D341Med (cell line): Measurements from ENCODE around the gene LETM1.
"Not testable (repeated sequence)": the region's sequence is repeated elsewhere in the genome, so short reads cannot be mapped to it uniquely, and the experiment has no call there.

Experiments
- DNase-seq: peaks from one replicate; pipeline ENCODE4 v3.0.0; 2012; ENCODE audit warnings: low spot score

Gene LETM1

DNA sequence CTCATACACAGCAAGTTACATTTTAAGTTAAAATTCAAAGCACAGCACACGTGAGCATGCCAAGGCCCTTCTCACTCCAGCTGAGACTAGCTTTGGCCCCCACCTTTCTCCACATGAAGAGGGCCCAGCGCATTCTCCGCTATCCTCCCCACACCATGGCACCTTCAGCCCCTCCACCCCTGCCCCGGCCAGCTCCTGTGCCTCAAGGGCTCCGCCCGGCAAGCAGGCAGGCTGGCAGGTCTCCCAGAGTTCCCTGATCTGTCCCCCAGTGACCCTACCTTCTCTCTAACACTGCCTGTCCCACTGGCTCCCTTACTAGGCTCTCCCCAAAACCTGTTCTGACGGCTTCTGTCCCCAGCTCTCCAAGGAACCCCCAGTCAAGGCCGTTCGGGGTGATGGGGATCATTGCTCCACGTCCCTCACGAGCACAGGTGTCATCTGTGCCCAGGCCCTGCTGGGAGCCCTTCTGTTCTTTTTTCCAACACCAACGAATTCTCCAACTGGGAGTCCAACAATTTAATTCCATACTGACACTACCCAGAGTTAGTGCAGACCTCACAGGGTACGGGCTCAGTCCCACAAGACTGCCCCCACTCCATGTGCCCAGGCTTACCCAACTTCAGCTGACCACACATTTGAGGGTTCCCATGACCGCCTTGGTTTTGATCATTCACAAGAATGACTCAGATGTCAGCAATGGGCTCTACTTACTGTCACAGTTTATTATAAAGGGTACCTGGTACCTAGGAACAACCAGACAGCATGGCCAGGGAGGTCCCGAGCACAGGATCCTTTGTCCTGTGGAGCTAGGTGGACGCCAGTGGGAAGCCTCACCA lies 4.2 kb downstream of the LETM1 start:
- DNase-seq, result no peak

DNA sequence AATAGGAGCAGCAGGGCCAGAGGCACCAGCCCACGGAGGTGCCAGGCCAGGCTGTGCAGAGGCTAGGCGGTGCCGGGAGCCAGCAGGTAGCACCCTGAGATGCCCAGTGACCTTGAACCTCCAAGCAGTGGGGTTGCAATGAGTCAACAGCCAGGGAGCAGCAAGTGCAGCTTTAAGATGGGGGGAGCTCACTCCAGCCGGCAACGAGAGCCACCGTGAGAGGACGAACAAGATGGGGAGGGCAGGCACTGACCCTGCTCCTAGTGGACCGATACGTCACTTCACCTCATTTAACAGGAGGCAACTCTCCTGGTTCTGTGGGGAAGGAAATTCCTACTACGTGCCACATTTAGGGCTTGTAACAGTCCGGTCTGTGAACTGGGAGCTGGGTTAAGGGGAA lies 4.8 kb downstream of the LETM1 start:
- DNase-seq, result no peak

DNA sequence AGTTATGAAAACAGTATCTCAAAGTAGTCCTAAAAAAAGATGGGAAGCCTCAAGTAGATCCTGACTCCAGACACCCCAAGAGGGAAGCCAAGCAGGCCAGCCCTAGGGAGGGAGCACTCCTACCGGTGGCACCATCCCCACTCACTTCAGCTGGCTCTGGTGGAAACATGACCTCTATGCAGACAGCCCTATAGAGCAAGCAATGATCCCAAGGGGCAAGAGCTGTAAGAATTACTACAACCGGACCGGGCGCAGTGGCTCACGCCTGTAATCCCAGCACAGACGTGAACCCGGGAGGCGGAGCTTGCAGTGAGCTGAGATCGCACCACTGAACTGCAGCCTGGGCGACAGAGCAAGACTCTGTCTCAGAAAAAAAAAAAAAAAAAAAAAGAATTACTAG lies 5.7 kb downstream of the LETM1 start:
- DNase-seq, result peak; percentile 77

DNA sequence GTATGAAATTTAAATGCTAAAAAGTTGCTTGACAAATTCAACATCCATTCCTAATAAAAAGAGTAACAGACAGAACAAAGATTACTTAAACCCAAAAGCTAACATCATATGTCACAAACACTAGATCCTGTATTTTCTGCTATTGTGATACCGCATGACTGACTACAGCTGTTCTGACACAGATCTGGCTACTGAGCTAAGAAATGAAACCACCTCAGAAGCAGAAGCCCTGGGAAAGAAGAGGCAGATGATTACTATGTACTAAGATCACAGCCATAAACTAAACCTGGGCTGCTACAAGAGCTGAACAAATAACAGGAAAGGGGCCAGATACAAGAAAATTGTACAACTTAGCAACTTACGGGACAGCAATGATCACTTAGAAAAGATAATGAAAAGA lies 9.4 kb downstream of the LETM1 start:
- no peak for DNase-seq

- DNase-seq, result not testable (repeated sequence)
Observed at GRCh38 chr4:1844618-1845017, 11.3 kb downstream of the LETM1 start.

GRCh38 chr4:1843852-1844251 lies 12.1 kb downstream of the LETM1 start:
- no peak for DNase-seq

- DNase-seq, result no peak
Observed at GRCh38 chr4:1842993-1843448, 12.9 kb downstream of the LETM1 start.

GRCh38 chr4:1842339-1842895 lies 13.5 kb downstream of the LETM1 start:
- no peak for DNase-seq

- no peak for DNase-seq
Observed at GRCh38 chr4:1841887-1842210, 14.1 kb downstream of the LETM1 start.

DNA sequence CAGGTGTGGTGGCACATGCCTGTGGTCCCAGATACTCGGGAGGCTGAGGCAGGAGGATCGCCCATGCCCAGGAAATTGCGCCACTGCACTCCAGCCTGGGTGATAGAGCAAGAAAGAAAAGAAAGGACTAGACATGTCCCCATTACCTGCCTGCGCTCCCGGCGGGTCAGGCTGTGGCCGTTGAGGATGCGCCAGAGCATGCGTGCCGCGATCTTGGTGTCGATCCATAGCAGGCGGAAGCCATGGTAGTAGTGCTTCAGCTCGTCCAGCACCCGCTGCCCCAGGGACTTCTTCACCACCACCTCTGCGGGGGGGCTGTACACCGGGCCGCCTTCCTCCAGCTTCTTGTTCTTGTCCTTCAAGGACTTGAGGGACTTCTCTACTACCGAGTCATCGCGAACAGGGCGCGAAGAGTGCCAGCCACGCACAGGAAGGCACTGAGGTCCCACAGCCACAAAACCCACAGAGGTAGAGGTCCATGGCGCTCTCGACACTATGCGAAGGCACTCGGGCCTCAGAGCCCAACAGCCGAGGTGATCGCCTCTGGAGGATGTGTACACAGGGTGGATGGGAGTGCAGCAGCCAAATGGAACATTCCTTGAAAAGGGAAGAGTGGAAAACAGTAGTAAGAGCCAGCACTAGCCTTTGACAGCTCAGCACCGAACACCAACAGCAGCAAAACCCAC lies 14.6 kb downstream of the LETM1 start:
- DNase-seq, result no peak

- no peak for DNase-seq
Observed at GRCh38 chr4:1839282-1839681, 16.7 kb downstream of the LETM1 start.

GRCh38 chr4:1837069-1837468 lies 18.9 kb downstream of the LETM1 start:
- DNase-seq, result no peak

- no peak for DNase-seq
Observed at GRCh38 chr4:1836650-1837049, 19.3 kb downstream of the LETM1 start.

GRCh38 chr4:1835836-1836235 lies 20.1 kb downstream of the LETM1 start:
- not testable (repeated sequence) for DNase-seq

- no peak for DNase-seq
Observed at GRCh38 chr4:1834047-1834775, 21.7 kb downstream of the LETM1 start.

DNA sequence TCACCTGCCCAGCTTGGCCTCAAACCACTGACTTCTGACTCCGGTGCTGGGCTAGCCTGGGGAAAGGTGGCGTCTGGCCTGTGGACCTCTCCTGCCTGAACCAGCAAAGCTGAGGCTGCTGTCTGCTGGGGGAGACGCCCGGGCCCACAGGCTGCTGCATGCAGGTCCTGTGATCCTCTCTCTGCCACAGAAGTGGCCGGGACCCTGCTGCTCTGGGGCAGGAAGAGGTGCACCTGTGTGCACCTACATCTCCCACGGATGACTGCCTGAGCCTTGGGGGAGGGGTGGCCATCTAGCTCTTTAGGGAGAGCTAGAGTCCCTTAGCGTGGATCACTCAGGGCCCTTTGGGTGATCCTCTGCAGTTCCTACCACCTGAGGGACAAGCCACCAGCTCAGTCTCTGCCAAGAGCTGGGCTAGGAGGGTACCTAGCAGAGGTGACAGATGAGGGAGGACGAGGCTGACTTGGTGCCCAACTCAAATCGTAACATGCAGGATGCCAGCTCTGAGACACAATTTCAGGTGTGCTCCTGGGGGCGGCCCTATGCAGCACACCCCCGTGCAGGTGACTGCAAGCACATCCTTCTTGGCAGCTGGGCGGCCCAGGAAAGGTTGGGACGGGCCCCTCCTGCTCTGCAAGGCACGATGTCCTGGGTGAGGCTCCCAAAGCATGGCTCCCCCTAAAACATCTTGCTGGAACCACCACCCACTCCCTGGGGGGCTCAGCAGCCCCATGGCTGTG lies 22.5 kb downstream of the LETM1 start:
- no peak for DNase-seq

DNA sequence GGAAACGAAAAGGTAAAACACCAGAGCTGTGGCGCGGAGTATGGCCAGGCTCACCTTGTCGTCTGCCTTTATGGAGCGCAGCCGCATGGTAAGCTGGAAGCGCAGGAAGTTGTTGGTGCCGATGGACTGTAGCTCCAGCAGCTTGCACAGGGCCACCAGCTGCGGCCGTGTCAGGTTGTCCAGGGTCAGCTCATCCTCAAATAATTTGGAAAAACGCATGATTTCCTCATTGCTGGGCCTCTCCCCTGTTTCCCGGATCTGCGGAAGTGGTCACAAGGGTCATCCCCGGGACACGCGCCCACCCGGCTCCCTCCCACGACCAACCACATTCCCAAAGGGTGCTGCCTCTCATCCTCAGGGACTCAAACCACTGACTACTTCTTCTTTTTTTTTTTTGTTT lies 23.3 kb downstream of the LETM1 start:
- DNase-seq, result no peak

GRCh38 chr4:1831331-1831730 lies 24.6 kb downstream of the LETM1 start:
- DNase-seq, result no peak

DNA sequence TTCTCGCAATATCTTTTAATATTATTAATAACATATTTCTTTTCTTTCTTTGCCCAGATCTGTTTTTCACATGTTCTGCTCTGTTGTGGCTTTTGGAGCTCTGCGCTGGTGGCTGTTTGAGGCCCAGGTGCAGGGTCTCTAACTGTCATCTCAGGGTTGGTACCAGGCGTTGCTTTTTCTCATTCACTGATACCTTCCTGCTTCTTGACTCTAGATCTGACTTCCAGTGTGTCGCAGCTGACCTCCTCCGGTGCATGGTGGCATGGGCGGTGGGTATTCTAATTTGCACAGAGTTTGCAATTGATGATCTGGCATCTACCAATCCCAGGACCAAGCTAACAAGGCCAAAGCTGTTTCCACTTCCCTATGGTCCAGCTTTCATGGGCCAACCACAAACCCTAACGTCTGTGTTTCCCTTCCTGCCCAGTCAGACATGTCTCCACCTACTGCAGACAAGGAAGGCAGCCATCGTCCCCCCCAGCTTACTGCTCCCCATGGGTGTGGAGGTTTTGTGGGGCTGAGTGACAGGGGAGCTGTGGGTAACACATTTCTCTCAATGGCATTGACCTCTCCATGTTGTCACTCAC lies 25.2 kb downstream of the LETM1 start:
- DNase-seq, result no peak

DNA sequence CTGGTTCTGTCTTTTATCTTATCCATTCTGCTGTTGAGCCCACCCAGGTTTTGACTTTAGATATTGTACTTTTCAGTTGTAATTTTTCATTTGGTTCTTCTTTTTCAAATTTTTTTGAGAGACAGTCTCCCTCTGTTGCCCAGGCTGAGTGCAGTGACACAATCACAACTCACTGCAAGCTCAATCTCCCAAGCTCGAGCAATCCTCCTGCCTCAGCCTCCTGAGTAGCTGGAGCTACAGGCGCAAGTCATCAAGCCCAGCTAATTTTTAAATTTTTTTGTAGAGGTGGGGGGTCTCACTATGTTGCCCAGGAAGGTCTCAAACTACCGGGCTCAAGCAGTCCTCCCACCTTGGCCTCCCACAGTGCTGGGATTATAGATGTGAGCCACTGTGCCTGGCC lies 25.7 kb downstream of the LETM1 start:
- no peak for DNase-seq

DNA sequence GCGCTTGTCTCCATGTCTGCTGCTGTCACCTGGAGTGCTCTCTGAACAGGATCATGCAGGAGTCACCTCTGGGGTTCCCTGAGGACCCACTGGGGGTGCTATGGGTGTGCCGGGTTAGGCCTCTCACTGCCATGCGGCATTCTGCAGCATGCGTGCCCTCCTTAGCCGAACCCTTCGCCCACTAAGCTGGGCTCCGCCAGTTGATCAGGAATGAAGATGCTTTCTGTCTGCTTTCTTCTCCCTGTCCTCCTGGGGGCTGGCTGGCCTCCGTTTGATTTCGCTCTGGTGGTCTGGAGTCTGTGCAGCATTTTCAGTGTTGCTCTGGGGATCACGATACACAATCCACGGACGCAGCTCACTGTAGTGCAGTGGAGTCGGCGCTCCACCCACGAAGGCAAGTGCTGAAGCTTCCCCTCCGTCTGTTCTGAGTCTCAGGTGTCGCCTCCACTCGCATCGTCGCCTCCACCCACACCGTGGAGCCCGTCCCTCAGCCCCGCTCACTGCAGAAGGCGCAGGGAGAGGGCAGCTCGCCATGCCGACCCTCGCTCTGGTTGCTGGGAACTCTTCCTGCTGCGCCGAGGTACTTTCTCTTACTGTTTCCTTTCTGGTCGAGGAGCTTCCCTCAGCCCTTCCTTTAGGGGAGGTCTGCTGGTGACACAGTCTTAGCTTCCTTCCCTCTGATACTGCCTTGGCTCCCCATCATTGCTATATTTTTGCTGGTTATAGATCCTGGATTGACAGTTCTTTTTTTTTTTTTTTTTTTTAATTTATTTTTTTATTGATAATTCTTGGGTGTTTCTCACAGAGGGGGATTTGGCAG lies 29.2 kb downstream of the LETM1 start:
- DNase-seq, result no peak
